GM12874 (cell line): Measurements from ENCODE around the gene NTHL1.

Experiments
- CTCF ChIP-seq: IDR thresholded peaks from 2 replicates; pipeline ENCODE4 v1.5.1; 2011; ENCODE audit warnings: low read depth, mild to moderate bottlenecking, control low read depth, low read length, moderate library complexity; ENCODE audit not compliant: insufficient read depth

The NTHL1 gene

GRCh38 chr16:2032285-2033056 lies 15.2 kb downstream of the NTHL1 start:
- no peak for TF ChIP-seq CTCF

GRCh38 chr16:2031081-2031577 lies 16.5 kb downstream of the NTHL1 start:
- TF ChIP-seq CTCF: no peak

- no peak for TF ChIP-seq CTCF
Observed at GRCh38 chr16:2030036-2030435, 17.6 kb downstream of the NTHL1 start.

- TF ChIP-seq CTCF: no peak
Observed at GRCh38 chr16:2029350-2029749, 18.3 kb downstream of the NTHL1 start.

- no peak for TF ChIP-seq CTCF
Observed at GRCh38 chr16:2028620-2029220, 18.9 kb downstream of the NTHL1 start.

- no peak for TF ChIP-seq CTCF
Observed at GRCh38 chr16:2028146-2028545, 19.5 kb downstream of the NTHL1 start.

- TF ChIP-seq CTCF: no peak
Observed at GRCh38 chr16:2027024-2028010, 20.3 kb downstream of the NTHL1 start.
